IPS-NIHi7 (cell line): ENCODE data around the gene KRTAP3-3.

Experiments used
- DNase-seq: peaks from one replicate; pipeline ENCODE4 v3.0.0; 2012; ENCODE audit warnings: mixed read lengths; ENCODE audit errors: extremely low spot score

Gene KRTAP3-3

DNA sequence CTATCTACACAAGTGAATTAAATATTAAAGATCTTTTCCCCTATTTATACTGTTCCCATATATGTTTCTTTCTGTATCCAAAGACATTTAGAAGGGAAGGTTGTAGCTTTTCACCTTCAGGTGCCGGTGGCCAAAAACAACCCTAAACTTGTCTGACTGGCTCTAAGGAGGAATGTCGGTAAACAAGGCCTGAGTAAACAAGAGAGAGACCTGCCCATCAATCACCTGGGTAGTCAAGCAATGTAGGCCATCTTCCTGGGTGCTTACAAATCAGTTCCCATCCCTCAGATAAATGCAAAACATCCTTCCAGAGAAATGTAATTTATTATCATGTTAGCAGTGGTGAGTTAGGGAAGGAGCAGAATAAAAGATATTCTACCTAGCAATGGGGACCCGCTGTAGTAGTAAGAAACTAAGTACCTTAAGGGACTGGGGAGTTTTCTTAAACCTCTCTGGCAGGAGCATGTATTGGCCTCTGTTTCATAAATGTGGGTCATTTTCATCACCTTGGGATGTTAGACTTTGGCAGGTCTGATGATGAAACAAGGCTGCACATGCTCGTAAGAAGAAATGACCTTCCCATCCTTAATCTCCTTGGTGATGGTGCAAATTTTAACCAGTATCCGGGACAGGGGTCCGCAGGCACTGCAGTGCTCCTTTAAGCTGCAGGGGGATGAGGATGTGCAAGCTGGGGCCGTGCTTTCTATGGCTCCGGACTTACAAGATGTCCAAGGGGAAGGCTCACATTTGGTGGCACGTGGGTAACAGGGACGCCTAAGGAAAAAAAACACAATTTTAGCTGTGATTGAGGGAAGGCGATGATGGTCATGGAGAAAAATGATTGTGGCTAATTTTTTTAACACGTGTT is 35.6 kb downstream of the KRTAP3-3 start:
- no peak for DNase-seq

DNA sequence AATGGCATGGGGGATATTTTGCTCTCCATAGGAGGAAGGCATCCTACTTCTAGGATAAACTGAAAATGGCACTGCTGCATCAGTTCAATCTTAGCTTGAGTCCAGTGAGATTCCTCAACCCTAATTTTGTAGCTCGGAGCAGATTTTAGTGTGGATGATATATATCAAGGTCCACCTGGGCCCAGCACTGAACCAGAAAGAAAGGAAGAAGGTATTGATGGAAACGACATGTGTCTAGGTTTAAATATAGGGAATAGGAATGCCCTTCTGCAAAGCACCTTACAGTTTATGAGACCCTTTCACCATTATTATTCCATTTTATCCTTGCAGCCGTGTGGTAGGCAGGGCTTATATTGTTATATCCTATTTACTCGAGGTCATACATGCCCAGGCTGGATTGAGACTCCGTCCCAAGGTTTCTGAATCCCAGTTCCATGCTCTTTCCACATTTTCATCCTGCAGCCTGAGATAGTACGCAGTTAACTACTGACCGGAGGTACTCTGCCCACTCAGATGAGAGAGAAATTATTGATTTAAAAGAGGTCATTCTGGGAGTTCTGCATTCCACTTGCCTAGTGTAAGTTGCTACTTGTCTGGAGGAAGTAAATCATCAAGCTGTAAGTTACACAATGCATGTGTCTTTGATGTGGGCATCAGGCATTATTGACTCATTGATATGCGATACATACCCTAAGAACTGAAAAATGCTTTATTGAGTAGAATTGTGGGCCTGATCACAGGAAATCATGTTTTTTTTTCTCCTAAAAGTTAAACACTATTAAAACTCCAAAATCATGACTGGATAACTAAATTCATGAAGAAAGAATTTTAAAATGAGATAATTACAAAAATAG is 37.3 kb downstream of the KRTAP3-3 start:
- DNase-seq = no peak

DNA sequence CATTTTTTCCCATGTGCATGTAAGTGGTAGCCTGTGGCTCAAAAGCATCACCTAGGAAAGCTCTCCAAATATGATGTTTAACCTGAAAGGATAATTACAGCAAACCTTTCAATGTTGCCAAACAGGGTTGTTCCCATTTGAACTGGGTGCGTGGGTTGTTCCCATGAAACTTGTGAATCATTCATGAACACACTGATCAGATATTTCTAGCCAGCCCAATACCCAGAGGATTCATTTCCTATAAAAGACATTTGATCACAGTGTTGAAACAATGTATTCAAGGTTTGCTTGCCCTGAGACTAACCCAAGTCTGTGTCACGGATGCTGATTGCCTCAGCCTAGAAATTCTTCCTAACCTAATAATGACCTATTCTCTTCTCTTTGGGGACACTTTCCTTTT is 40.1 kb downstream of the KRTAP3-3 start:
- no peak for DNase-seq

DNA sequence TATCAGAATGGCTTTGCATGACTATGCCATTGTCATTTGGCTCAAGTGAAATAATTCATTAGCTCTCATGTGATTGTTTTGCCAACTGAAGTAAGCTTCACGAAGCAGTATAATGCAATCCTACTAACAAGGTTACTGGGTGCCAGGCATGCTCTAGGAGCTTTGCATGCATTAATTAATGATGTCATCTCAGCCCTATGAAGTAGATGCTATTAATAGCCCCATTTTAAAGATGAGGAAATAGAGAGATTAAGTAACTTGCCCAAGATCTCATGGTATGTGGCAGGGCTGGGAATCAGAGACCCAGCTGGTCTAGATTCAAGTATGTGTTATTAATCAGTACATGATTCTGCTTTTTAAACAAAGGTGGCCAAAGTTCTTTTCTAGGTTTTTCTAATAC is 41.3 kb downstream of the KRTAP3-3 start:
- no peak for DNase-seq

DNA sequence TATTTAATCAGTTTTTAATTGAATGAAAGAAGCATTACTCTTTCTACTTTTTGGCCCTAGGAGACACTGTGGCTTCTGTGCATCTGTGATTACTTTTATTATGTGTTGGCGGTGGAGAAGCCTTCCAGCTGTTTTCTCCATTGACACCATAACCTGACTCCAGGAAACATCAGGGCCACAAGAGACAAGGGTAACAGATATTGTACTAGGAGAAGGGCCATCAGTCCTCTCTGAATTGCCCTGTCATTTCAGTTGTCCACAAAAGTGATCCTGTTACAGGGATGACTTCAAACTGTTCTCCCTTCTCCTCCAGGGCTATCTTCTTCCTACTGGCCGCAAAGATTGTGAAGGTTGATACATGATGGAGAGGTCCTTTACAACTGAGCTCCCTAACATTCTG is 41.8 kb downstream of the KRTAP3-3 start:
- no peak for DNase-seq

DNA sequence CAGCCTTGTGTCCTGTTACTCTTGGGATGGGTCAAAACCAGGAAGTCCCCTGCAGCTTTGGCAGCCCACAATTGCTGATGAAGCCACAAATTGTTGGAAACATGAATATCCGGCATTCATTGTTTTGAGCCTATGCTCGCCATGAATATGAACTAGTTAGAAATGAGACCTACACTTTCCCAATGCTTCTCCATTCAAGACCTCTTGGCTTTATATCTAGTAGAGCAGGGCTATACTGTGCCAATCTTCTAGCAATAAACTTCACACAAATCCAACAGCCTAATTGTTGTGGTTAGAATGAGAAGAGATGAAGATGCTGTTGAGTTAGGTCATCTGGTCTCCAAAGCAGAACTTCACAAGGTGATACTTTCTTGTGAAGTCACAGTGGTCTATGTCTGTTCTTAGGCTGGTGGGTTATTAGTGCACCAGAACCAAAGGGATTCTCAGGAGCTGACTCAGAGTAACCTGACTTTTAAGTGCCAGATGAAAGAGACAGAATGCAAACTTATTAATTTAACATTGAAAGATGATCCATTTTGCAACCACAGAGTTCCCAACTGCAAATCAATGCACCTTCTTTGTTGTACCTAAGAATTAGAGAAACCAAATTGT is 42.8 kb downstream of the KRTAP3-3 start:
- DNase-seq = no peak

DNA sequence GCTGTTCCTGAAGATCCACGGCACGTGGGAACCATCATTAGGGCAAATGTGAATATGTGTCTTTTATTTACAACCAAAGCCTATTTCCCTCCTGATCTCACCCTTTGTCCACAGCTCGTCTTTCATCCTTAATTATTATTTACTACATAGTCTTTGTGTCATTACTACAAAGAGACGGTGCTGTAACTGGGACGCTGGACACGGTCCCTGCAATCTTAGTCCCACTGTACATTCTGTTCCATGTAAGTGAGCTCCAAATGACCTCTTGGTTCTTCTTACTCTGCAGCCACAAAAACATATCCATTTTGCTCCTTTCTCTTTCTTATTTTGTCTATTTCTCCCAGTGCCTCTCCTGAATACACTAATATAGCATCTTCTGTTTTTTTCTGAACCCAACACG is 43.8 kb downstream of the KRTAP3-3 start:
- DNase-seq = no peak

DNA sequence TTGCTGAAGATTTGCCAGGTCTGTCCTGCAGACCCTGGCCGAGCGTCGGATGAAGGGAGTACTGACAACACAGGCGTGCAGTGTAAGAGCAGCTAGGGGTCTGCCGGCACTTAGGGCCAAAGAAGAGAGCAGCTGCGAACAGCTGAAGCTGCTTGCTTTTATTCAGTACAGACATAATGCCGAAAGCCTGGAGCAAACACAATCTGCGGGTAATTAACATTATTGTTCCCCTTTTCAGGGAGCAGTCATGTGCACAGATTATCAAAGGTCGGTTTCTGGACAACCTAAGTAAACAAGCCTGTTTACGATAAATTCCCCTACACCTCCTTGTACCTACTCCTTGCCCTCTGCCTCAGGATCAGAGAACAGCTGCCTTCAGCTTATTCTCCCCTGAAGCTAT is 44.5 kb downstream of the KRTAP3-3 start:
- DNase-seq = no peak

DNA sequence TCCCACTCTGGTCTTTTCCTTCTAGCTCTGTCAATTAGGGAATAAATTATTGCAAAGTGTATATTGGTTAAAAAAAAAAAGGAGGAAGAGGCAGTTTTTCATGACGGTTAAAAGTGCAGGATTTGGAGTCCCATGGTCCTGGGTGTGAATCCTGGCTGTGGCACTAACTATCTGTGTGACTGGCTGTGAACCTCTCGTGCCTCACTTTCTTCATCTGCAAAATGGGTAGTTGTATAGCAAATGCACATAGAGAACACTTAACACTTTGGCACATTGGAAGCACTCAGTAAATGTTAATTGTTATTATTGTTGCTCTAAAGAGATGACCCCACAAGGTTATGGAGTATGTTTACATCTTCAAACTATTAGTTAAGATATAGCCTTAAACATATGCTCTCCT is 46.0 kb downstream of the KRTAP3-3 start:
- no peak for DNase-seq

DNA sequence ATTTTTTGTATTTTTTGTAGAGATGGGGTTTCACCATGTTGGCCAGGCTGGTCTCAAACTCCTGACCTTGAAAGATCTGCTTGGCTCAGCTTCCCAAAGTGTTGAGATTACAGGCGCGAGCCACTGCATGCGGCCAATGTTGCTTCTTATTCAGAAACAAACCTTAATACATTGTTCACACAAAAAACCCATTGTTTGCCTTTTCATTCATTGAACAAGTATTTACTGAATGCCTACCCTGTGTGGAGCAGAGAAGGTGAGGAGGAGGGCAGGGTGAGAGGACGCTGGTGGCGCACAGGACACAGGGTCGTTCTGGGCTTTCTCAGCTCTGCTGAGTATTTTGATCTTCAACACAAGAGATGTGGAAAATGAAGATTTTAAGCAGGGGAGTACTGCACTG is 48.5 kb downstream of the KRTAP3-3 start:
- no peak for DNase-seq

DNA sequence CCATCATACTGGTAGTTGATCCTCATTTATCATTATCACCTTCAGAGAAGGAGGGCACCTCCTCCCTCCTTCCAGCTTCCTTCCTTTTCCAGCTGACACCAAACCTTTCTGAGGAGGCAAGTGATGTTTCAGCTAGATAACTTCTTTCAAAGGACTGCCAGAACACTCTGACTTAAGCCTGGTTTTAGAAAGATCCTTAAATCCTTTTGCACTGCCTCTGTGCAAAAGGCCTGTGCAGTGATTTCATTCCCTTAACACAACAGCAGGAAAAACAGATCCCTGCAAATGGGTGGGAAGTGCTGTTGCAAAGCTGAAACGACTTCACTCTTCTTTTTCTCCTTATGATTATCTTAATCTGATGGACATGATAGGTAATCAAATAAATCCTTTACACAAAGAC is 49.4 kb downstream of the KRTAP3-3 start:
- no peak for DNase-seq
